Bone marrow (tissue), 2 donors: ENCODE data around the gene TSLP.

Experiments used
- DNase-seq, 2 donors: peaks; one replicate each; lab custom pipeline; 2025; lab: John Stamatoyannopoulos, UW

The TSLP gene

DNA sequence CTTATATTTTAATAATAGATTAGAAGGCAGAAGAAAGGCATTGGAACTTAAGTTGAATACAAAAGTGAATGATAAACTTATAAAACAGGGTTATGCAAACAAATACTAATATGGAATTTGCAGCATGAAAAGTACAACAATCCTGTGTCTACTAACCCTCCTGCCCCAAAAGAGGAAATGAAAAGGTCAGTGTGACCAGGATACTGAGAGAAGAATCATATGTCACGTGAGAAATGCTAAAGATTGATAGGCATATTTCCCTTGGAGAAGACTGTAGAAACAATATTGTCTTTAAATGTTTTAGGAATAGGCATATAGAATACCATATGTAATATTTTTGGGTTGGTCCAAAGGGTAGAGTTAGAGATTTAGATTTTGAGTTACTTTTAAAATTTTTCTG lies 24.5 kb downstream of the TSLP start:
- no peak for DNase-seq

DNA sequence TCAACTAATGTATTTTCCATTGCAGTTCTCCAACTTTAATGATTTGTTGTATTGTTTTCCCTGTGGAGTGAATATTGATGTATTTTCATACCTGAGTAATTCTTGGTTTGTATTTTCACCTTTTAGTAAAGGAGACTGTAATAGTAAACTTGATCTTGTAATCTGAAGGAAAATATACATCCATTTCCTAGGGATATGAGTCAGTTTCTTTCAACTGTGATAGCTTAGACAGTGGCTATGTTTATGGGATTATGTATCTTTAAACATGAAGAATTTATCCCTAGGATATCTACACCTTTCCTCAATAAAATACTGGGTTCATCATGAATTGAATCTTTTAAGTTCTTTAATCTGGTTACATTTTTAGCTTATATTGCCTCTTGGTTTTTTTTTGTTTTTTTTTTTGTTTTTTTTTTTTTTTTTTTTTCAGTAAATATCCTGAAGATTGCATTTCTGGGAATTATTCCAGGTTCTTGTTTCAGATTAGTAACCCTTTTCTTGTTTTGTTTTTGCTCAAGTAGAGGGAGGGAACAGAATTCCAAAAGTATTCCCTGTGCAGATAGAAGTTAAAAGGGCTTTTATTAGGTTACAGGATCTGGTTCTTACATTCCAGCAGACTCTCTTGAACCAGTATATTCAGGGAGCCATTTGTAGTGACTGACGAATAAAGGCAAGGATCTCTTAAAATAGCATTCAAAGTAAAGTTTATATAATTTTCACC lies 27.7 kb downstream of the TSLP start:
- DNase-seq = no peak

DNA sequence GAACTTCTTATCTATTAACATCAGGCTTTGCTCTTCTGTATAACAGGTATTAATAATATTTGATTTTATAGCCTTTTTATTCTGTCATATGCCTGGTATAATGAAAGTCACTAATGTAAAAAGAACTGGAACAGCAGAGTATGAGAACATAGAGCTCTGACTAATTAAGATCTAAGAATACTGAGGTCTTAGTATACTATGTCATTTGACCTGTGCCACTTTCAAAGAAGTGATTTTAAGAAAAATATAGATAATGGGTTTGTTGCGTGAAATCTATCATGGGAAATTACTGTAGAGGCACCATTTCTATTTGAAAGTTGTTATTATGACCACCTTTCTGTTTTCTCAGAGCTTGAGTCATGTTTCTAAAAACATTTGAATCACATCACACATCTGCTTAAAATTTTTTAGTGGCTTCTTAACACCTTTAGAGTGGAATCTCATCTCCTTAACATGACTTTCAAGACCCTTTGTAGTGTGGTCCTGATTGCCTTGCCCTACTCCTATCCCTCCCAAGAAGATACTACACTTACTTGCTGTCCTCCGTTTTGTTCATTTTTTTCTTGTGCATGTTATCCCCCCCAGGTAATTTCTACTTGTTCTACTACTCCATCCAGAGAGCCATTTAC lies 34.9 kb downstream of the TSLP start:
- no peak for DNase-seq

DNA sequence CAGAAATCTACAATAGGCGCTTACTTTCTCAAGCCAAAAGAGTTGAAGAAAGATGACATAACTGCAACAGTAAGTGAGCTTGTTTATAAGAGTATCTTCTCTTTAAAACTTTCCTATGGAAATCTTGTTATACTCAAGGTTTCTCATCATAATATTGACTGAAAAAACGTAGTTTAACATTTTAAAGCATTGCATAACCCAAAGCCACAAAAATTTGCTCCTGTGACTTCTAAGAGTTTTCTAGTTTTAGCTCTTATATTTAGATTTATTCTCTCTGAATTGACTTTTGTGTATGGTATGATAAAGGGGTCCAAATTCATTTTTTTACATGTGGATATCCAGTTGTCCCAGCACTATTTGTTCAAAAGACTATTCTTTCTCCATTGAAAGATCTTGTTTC lies 35.9 kb downstream of the TSLP start:
- no peak for DNase-seq

DNA sequence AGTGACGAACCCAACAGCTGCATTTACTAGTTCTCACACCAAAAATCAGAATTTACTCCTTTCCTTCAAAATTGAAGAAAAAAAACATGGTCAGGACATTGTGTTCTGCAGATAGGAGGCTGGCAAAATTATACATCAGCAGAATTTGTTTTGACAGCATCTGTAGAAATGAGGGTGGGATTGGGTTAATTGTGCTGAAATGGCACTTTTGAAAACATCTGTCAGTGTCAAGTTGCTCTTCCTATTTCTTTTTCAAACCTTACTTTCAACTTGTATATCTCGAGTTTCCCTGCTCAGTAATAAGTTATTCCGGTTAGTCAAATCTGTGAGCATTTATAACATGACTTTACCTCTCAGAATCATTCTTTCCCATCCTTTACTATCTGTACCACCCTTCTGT lies 40.4 kb downstream of the TSLP start:
- DNase-seq = no peak

DNA sequence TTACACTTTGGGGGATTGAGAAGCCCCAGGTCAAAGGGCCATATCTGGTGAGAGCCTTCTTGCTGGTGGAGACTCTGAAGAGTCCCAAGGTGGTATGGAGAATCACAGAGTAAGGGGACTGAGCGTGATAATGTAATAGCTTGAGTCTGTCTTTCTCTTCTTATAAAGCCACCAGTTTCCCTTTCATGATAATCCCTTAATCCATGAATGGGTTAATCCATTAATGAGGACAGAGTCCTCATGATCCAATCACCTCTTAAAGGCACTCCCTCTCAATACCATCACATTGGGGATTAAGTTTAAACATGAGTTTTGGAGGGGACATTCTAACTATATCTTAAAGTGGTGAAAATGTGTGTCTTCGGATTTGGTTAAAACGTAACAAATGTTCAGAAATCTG lies 42.2 kb downstream of the TSLP start:
- DNase-seq = no peak

DNA sequence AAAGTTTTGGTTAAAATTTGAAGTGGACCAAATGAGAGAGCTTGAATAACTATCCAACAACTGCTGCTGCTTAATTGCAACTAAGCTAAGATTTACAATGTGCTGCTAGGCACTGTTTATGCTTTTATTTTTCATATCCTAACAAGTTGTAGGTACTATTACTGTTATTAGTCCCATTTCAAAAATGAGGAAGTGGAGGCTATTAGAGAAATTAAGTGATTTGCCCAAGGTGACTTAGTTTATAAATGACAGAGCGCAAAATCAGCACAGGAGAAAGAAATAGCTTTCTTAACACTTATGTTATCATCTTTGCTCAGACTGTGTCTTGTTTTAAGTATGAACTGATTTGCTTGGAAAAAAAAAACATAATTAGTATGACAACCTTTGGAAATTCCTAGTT lies 43.7 kb downstream of the TSLP start:
- no peak for DNase-seq

DNA sequence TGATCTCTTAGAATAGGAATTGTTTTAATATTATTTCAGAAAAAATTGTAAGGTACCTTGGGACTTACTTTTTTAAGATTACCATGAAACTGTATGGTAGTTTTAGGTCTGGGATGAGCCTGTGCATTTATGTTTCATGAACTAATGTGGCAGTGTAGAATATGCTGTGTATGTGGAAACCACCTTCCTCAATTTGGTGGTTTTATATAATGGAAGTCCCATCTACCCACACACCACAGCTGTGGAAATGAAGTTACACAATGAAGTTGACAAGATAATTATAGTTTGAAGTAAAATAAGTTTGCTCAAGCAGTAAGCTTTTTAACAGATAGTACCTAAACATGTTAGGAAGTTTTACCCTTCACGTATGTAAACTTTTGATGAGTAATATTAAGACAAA lies 45.0 kb downstream of the TSLP start:
- no peak for DNase-seq

DNA sequence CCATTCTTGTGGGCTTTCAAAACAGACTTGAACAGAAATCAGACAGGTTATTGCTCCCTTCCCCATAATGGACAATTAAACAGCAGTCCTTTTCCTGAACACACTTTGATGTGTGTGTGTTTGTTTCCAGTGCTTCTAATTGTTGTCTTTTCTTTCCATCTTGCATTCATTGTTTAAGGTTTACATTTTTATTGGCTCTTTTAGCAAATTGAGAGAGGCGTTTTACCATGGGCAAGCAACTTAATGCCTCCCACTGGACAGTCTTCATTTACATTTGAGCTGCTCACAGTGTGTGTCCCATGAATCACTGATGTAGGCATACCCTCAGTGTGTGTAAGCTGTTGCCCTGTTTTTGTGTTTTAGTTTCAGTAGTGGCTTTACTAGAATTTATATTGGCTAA lies 45.6 kb downstream of the TSLP start:
- DNase-seq = no peak

DNA sequence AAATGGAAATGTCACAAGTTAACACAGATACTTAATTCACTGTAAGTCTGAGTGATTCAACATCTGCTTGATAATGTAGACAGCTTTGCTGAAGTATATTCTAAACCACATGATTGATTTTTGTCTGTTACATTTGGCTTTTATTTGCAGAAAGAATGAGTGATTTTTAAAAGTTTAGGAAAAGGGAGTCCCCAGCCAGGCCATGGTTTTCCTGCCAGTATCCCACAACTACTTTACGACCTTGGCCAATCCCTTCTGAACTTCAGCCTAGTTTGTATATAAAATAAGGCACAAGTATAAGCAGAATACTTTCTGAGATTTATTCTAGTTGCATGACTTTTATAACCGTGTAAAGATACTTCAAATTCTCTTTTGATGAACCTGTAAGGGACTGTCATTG lies 47.7 kb downstream of the TSLP start:
- no peak for DNase-seq

DNA sequence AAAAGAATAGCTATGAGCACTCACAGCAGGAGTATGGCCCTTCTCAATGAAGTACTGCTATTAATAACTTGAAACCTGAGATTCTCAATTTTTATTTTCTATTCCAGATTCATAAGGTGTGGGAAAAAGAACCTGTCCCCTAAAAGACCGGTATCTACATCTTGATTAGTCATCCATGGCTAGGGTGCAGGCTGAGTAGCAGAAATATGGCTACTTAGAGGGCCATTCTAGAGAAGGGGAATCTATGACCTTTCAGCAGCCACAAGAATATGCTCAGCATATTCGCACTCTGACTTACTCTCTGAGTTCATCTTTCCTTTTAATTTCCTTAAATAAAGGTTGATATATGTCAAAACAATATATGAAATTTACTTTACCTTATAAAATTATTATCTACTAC lies 48.3 kb downstream of the TSLP start:
- no peak for DNase-seq

DNA sequence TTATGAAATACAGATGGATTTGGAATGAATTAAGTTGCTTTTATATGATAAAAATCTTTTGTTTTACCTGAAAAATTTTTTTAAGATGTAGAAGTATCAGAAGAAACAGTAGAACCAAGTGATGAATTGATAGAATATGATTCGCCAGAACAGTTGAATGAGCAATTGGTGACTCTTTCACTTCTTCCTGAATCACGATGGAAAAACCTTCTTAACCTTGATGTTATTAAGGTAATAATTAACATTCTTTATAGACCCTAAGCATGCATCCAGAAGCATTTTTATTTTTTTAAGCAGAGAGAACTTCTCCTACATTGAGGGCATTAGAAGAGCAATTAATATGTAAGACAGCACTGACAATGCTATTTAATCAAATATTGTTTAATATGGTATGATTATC lies 49.4 kb downstream of the TSLP start:
- no peak for DNase-seq

DNA sequence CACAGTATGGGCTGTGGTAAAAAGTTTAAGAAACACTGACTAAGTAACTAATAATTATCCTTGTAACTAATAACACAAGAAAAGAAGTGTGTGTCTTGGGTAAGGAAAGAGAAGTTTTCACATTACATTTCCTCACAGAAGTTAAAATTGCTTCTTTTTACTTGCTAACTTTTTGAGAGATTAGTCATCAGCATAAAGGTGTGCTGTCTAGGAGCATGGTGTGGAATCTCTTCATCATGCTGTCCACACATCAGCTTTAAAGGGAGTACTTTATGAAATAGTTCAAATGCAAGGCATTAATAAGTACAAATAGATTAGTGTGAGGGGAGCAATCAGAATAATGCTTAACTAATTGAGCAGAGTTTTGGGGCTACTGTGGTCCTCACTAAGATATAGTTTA lies 50.4 kb downstream of the TSLP start:
- DNase-seq = no peak

DNA sequence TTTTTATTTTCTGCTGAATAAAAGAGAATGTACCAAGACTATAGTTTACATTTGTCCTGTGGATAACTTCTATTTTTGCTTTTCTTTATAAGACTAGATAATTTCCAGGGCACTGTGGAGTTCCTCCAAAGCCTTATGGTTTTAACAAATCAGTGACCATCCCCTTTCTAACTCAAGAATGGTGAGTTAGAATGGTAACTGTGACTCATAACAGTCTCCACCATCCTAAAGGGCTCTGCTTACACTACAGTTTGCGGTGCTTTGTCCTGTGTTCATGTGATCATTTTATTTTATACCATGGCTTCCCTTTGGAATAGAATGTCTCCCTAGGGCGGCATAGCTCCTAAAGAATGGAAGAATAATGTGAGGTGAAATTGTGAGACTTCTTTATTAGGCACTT lies 50.9 kb downstream of the TSLP start:
- DNase-seq = no peak

DNA sequence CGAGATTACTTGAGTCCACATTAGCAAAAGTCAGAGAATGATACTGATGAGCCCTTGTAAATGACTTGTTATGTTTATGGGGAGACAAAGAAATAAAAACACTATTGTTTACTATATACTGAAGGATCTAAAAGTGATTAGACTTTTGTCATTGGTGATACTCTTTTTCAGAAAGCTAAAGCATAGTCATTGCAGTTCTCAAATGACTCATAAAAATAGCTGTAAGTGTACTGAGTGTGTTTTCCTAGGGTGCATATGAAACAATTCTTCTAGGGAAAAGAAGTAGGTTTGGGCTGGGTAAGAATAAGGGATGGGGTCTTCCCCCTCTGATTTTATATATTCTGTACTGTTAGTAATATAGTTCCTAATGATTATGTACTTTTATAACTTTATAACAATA lies 53.3 kb downstream of the TSLP start:
- no peak for DNase-seq

DNA sequence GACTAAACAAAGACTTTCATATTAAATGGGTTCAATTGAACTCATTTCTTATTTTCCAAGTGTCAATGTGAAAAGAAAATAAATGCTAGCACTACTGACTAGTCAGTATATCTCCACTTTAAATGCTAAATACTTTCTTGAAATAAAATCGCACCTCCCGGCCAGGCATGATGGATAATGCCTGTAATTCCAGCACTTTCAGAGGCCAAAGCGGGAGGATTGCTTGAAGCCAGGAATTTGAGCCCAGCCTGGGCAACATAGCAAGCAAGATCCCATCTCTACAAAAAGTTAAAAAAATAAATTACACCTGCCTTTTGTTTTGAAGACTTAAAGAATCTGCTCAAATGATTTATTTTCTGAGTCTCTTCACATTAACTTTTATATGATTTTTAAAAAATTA lies 55.4 kb downstream of the TSLP start:
- DNase-seq = no peak
